ENCODE data around the gene BCR. TPM values are rescaled to one million over a fixed set of nuclear protein-coding genes. Genes with fewer than 3 reads are reported as not detected.

BCR gene
- total and polyA plus RNA-seq, 2 of the 8 experiments (the other 6 are each of a cell fraction or from before 2014, with no cell fraction given): 66.7 to 130 TPM

- TF ChIP-seq ATF2 (IDR thresholded peaks at IDR 0.05; ENCODE audit: low read length): no peak
- no peak for TF ChIP-seq RFX5 (IDR thresholded peaks at IDR 0.05; ENCODE audit: borderline replicate concordance, low read depth, low read length)
- no peak for TF ChIP-seq ZNF274 (IDR thresholded peaks at IDR 0.05; ENCODE audit: borderline replicate concordance, extremely low read depth, low read length)
- TF ChIP-seq CEBPB (IDR thresholded peaks at IDR 0.05; ENCODE audit: low read depth, low read length): no peak
- no peak for TF ChIP-seq ATF3 (IDR thresholded peaks at IDR 0.05; ENCODE audit: insufficient read depth, low read depth, low read length)
- TF ChIP-seq FOSL1 (IDR thresholded peaks at IDR 0.05; ENCODE audit: insufficient read depth, low read depth, low read length): no peak
These were observed 10.2 kb downstream of the BCR start (continued) for GRCh38 chr22:23190526-23190925.

Data from H1 (cell line).